22Rv1 (cell line): ENCODE measurements around the gene RNLS.

Experiments
- ZFX ChIP-seq: fragments of 450-650 bp; IDR thresholded peaks from 2 replicates; pipeline ENCODE4 v1.6.1; 2017; ENCODE audit warnings: antibody characterized with exemption, borderline replicate concordance
- TF ChIP-seq, protein P1 (sequence below): fragments of 450-650 bp; IDR thresholded peaks from 2 replicates; pipeline ENCODE4 v1.5.1; 2017; ENCODE audit warnings: mild to moderate bottlenecking

DNA sequence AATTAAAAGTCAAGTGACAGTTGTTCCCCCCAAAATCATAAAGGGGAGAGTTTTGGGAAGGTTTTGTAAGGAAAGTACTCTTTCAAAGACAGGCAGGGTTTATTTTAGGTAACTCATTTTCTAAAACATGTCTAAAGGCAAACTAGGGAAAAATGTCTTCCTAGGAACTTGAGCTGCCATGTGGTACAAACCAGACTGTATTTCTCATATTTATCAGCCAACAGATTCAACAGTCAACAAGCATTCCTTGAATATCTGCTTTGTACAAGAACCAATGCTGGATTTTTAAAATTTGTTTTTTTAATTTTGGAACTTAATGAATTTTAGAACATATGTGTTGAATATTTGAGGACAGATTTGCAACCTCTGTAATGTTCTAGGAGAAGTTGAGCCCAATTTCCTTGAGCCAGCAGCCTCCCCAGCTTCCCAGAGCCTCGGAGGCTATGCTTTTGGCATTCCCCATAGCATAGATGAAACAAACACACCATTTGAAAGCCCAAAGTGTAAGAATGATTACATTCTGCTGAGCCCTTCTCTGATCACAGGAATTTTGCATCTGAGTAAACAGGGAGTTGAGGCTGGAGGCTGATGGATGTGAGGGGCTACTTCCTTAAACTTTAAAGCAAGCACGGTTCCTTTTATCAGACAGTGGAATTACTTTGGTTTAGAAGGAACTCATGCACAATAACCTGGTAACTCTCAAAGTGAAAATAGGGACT, 345.1 kb downstream of the RNLS start:
- TF ChIP-seq, protein P1, sequence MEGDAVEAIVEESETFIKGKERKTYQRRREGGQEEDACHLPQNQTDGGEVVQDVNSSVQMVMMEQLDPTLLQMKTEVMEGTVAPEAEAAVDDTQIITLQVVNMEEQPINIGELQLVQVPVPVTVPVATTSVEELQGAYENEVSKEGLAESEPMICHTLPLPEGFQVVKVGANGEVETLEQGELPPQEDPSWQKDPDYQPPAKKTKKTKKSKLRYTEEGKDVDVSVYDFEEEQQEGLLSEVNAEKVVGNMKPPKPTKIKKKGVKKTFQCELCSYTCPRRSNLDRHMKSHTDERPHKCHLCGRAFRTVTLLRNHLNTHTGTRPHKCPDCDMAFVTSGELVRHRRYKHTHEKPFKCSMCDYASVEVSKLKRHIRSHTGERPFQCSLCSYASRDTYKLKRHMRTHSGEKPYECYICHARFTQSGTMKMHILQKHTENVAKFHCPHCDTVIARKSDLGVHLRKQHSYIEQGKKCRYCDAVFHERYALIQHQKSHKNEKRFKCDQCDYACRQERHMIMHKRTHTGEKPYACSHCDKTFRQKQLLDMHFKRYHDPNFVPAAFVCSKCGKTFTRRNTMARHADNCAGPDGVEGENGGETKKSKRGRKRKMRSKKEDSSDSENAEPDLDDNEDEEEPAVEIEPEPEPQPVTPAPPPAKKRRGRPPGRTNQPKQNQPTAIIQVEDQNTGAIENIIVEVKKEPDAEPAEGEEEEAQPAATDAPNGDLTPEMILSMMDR = no peak
- TF ChIP-seq ZFX = no peak
